ENCODE measurements around the gene RREB1.

The RREB1 gene

GRCh38 chr6:7142228-7142801, 34.6 kb downstream of the RREB1 start:
- Histone ChIP-seq H3K4me1 (ENCODE audit: control insufficient read depth in 1 of 2, insufficient read depth in 1 of 2, low read depth in 1 of 2, low read length in 1 of 2) (peaks cover 88 to 89% of the 10 kb centered on the region in 2 experiments), H3K36me3 (no peaks in the 10 kb centered on the region), H3K27ac (peak overlapping the region; percentile 97), H3K9me3 (no peaks in the 10 kb centered on the region), H3K4me3 (ENCODE audit: low read depth in 1 of 2, low read length in 1 of 2) (peak overlapping the region in 1 of 2 experiments; percentile 92), H3K27me3 (no peaks in the 10 kb centered on the region)
- no peak for TF ChIP-seq CTCF (IDR thresholded peaks at IDR 0.05)

- Histone ChIP-seq H3K9me3 (no peaks in the 10 kb centered on the region), H3K4me3 (ENCODE audit: low read depth in 1 of 2, low read length in 1 of 2) (no peak overlapping the region), H3K27me3 (no peaks in the 10 kb centered on the region), H3K36me3 (no peaks in the 10 kb centered on the region), H3K27ac (peak overlapping the region; percentile 97), H3K4me1 (ENCODE audit: control insufficient read depth in 1 of 2, insufficient read depth in 1 of 2, low read depth in 1 of 2, low read length in 1 of 2) (peaks cover 88 to 89% of the 10 kb centered on the region in 2 experiments)
- TF ChIP-seq CTCF (IDR thresholded peaks at IDR 0.05) = no peak
Measured at GRCh38 chr6:7142918-7143475, 35.2 kb downstream of the RREB1 start.

- no peaks in the 10 kb centered on the region for H3K36me3 ChIP-seq
- H3K9me3 ChIP-seq = no peaks in the 10 kb centered on the region
- H3K27ac ChIP-seq = peak overlapping the region; percentile 97
- TF ChIP-seq CTCF (IDR thresholded peaks at IDR 0.05) = no peak
- H3K27me3 ChIP-seq = no peaks in the 10 kb centered on the region
- H3K4me3 ChIP-seq (ENCODE audit: low read depth in 1 of 2, low read length in 1 of 2) = no peak overlapping the region
- peaks cover 86% of the 10 kb centered on the region in 2 experiments for H3K4me1 ChIP-seq (ENCODE audit: control insufficient read depth in 1 of 2, insufficient read depth in 1 of 2, low read depth in 1 of 2, low read length in 1 of 2)
Measured at GRCh38 chr6:7143476-7143974, 35.8 kb downstream of the RREB1 start.

GRCh38 chr6:7144872-7145584, 37.3 kb downstream of the RREB1 start:
- no peak for TF ChIP-seq CTCF (IDR thresholded peaks at IDR 0.05)
- no peaks in the 10 kb centered on the region for H3K9me3 ChIP-seq
- H3K4me1 ChIP-seq (ENCODE audit: control insufficient read depth in 1 of 2, insufficient read depth in 1 of 2, low read depth in 1 of 2, low read length in 1 of 2) = peaks cover 78 to 79% of the 10 kb centered on the region in 2 experiments
- H3K27me3 ChIP-seq = no peaks in the 10 kb centered on the region
- H3K27ac ChIP-seq = peak overlapping the region; percentile 93
- H3K4me3 ChIP-seq (ENCODE audit: low read depth in 1 of 2, low read length in 1 of 2) = peak overlapping the region; percentile 62 to 66
- H3K36me3 ChIP-seq = no peaks in the 10 kb centered on the region

- Histone ChIP-seq H3K4me3 (ENCODE audit: low read depth in 1 of 2, low read length in 1 of 2) (peak overlapping the region; percentile 62 to 66), H3K9me3 (no peaks in the 10 kb centered on the region), H3K4me1 (ENCODE audit: control insufficient read depth in 1 of 2, insufficient read depth in 1 of 2, low read depth in 1 of 2, low read length in 1 of 2) (peaks cover 77 to 79% of the 10 kb centered on the region in 2 experiments), H3K36me3 (no peaks in the 10 kb centered on the region), H3K27me3 (no peaks in the 10 kb centered on the region), H3K27ac (peak overlapping the region; percentile 93)
- no peak for TF ChIP-seq CTCF (IDR thresholded peaks at IDR 0.05)
Measured at GRCh38 chr6:7145585-7145884, 37.8 kb downstream of the RREB1 start.
